ENCODE results near the gene CARM1. TPM values are rescaled to one million over a fixed set of nuclear protein-coding genes. Genes with fewer than 3 reads are reported as not detected.
A peak's percentile ranks its signal among the peaks of the same experiment; 100 is the strongest.
"Not testable (repeated sequence)": the region's sequence is repeated elsewhere in the genome, so short reads cannot be mapped to it uniquely, and the experiment has no call there.

Gene CARM1
- total RNA-seq, 1 donor from 2014 or later = 29.3 TPM

DNA sequence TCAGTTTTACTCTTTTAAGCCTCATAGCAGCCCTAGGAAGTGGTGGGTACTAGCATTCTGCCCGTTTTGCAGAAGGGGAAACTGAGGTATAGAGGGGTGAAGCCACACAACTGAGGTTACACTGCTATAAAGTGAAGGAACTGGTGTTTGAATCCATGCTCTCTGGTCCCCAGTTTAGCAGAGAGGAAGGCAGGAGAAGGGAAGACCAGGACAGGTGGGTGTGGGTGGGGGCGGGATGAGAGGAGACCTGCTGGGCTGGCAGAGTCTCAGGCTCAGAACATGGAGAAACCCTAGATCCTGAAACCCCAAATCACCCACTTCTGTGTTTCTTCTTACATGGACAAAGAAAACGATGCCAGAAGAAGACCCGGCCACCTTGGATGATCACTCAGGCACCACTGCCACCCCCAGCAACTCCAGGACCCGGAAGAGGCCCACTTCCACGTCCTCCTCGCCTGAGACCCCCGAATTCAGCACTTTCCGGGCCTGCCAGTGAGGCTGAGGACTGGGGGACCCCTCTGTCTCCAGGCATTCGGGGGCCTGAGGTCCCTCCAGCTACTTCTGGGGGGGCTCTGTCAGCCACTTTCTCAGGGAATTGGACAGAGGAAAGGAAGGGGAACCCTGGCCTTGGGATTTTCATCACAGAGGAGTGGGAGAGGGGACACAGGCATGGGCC lies 2.3 kb upstream of the CARM1 start:
- no peak overlapping the region for H3K4me3 ChIP-seq (ENCODE audit: low read depth, low read length)
- DNase-seq (ENCODE audit: low read depth) = no peak

DNA sequence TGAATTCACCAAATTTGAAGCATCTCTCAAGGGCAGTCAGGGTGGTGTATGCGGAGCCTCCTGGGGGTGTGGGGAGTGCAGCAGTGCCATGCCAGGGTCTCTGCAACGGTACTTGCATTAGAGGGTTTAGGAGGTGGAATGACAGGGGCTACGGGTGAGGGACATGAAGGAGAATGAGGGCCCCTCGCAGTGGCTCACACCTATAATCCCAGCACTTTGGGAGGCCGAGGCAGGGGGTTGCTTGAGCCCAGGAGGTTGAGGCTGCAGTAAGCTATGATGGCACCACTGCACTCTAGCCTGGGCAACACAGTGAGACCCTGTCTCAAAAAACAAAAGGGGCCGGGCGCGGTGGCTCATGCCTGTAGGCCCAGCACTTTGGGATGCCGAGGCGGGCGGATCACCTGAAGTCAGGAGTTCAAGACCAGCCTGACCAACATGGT lies 1.5 kb upstream of the CARM1 start:
- not testable (repeated sequence) for DNase-seq (ENCODE audit: low read depth); H3K4me3 ChIP-seq (ENCODE audit: low read depth, low read length)

More for the DNA sequence above, 2.3 kb upstream of the CARM1 start:
- TF ChIP-seq, protein P1, sequence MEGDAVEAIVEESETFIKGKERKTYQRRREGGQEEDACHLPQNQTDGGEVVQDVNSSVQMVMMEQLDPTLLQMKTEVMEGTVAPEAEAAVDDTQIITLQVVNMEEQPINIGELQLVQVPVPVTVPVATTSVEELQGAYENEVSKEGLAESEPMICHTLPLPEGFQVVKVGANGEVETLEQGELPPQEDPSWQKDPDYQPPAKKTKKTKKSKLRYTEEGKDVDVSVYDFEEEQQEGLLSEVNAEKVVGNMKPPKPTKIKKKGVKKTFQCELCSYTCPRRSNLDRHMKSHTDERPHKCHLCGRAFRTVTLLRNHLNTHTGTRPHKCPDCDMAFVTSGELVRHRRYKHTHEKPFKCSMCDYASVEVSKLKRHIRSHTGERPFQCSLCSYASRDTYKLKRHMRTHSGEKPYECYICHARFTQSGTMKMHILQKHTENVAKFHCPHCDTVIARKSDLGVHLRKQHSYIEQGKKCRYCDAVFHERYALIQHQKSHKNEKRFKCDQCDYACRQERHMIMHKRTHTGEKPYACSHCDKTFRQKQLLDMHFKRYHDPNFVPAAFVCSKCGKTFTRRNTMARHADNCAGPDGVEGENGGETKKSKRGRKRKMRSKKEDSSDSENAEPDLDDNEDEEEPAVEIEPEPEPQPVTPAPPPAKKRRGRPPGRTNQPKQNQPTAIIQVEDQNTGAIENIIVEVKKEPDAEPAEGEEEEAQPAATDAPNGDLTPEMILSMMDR (conservative IDR thresholded peaks at IDR 0.05; ENCODE audit: low read depth, low read length) = no peak

DNA sequence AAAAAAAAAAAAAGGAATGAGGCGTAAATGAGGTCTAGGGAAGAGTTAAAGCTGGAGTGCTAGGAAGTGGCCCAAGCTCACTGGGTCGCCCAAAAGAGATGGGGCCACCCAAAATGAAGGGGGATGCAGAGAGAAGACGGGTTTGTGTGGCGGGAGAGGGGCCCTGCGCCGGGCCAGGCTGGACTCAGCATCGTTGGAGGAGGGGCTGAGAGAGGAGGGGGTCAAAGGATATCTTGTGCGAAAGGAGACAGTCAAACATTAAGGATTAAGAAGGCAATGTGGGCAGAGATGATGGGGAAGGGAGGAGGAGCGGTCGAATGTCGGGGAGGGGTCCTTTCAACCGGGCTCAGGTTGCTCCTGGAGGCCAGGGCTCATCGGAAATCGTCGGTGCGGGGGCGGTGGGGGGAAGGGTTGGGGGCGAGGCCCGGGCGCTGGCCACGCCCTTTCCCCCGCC lies 825 bp upstream of the CARM1 start:
- TF ChIP-seq, protein P1 (conservative IDR thresholded peaks at IDR 0.05; ENCODE audit: low read depth, low read length) = no peak
- peak overlapping the region; percentile 65 for H3K4me3 ChIP-seq (ENCODE audit: low read depth, low read length)
- DNase-seq (ENCODE audit: low read depth) = no peak

DNA sequence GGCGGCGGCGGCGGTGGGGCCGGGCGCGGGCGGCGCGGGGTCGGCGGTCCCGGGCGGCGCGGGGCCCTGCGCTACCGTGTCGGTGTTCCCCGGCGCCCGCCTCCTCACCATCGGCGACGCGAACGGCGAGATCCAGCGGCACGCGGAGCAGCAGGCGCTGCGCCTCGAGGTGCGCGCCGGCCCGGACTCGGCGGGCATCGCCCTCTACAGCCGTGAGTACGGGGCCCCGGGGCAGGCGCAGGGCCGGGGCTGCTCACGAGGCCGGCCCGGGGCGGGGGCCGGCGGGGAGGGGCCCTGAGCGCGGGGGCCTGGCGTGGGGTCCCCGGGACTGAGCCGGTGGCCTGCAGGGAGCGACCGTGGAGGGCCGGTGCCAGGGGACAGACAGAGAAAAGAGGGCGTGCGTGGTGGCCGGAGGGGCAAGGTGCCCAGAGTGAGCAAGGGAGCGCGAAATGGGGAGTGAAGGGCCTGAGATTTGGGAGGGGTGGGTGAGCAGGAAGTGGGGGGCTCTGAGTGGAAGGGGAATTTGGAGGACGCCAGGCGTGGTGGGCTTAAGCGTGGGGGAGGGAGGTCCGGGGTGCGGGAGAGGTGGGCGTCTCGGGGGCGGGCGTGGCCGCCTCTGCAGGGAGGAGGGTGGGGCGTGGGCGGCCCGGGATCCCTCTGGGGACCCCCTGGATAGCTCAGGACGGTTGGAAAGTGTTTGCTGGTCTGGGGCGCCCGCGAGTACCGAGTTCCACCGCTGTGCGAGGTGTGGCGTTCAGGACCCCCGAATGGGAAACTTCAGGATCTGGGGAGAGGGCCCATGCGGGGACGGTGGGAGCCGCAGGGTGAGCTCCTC lies 575 bp downstream of the CARM1 start:
- H3K4me3 ChIP-seq (ENCODE audit: low read depth, low read length) = peak overlapping the region; percentile 89
- DNase-seq (ENCODE audit: low read depth) = no peak
- TF ChIP-seq, protein P1 (conservative IDR thresholded peaks at IDR 0.05; ENCODE audit: low read depth, low read length) = no peak

DNA sequence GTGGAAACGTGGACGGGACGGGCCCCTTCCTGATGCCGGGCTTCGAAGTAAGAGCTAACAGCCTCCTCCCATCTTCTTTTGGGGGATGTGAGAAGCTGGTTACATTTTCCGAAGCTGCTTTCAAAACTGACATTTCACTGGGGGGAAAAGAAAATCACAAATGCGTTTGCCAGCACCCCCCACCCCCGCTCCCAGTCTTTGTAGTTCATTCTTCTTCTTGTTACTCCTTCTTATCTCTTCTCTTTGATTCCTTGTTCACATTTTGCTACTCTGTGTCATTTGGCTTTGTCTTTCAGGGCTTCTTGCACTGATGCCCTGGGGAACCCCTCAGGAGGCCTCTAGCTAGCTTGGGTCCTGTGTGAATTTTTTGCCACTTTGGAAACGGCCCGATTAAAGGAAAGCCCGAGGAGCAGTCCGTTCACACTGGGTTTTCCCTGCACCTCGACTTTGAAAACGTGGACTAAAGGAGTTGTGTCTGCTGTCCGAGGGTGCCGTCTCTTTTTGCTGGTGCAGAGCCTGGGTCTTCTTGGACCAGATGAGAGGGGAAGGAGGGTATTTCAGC lies 1.3 kb downstream of the CARM1 start:
- peak overlapping the region; percentile 89 for H3K4me3 ChIP-seq (ENCODE audit: low read depth, low read length)
- TF ChIP-seq, protein P1 (conservative IDR thresholded peaks at IDR 0.05; ENCODE audit: low read depth, low read length) = no peak
- no peak for DNase-seq (ENCODE audit: low read depth)

DNA sequence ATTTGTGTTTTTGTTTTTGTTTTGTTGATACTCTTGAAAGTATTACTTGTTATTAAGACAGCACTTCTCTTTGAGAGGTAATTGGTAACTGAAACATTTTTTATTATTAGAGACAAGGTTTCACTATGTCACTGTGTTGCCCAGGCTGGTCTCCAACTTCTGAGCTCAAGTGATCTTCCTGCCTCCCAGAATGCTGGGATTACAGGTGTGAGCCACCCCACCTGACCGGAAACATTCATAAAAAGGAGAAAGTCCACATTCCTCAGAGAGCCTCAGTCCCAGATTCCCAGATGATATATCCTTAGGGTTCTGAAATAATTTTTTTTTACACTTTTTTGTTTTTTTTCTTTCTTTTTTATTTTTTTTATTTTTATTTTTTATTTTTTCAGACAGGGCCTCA lies 2.7 kb downstream of the CARM1 start:
- TF ChIP-seq, protein P1 (conservative IDR thresholded peaks at IDR 0.05; ENCODE audit: low read depth, low read length) = no peak
- no peak overlapping the region for H3K4me3 ChIP-seq (ENCODE audit: low read depth, low read length)
- DNase-seq (ENCODE audit: low read depth) = no peak

Data from epithelial cell of proximal tubule (primary cell).